Right kidney (tissue), 9 donors: ENCODE measurements around the gene OR10A4.
"Not testable (repeated sequence)": the region's sequence is repeated elsewhere in the genome, so short reads cannot be mapped to it uniquely, and the experiment has no call there.

Experiments
- DNase-seq: peaks from one replicate; pipeline ENCODE4 v3.0.0-alpha.2; 2016
- long read RNA-seq, 8 donors: transcript quantifications; one replicate each; lab custom pipeline, GENCODE V29; 2026

The OR10A4 gene, protein sequence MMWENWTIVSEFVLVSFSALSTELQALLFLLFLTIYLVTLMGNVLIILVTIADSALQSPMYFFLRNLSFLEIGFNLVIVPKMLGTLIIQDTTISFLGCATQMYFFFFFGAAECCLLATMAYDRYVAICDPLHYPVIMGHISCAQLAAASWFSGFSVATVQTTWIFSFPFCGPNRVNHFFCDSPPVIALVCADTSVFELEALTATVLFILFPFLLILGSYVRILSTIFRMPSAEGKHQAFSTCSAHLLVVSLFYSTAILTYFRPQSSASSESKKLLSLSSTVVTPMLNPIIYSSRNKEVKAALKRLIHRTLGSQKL
- long read RNA-seq, donor 1: 0 reads
- long read RNA-seq, donor 2: 0 reads
- long read RNA-seq, donor 3, partial matches to known transcripts: 0 of 1 reads
- long read RNA-seq, donor 3, other reads (novel, unspliced or antisense): 0 of 1 reads
- long read RNA-seq, donor 4: 0 reads
- long read RNA-seq, donor 5: 0 reads
- long read RNA-seq, donor 6: 0 reads
- long read RNA-seq, donor 7, partial matches to known transcripts: 0 of 1 reads
- long read RNA-seq, donor 7, other reads (novel, unspliced or antisense): 0 of 1 reads
- long read RNA-seq, donor 8: 0 reads

DNA sequence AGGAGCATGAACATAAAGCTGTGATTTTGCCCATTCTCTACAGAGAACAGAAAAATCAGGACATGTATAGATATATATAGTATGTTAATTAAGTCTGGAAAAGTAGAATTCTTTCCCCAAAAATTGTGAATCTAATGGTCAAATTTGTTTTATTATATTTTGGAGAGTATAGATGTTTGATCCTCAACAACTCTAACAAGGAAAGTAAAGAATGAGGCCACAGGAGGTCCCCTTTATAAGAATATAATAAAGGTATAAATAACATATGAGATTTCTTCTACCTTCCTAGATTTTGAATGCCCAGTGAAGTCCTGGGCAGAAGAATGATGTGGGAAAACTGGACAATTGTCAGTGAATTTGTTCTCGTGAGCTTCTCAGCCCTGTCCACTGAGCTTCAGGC is at the start of gene OR10A4:
TSS of gene OR10A4 (plus strand) at position 301 of the 400 bp plus-strand sequence. CDS start at position 324, 23 bp downstream.
- no peak for DNase-seq

DNA sequence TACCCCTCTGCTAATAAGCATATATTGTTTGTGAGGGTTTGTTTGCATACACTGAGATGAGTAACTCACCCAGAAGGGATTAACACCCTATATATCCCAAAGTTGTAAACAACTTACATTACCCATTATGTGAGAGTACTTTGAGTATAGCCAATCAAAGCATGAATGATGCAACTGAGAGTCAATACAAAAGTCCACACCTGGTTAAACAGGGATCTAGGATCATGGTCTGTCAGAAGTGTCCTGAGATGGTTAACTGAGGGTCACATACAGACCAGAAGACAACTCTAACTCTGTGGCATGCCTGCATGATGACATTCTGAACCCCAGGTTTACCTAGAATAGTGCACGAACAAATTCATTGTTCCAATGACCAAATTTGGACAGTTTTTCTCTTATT is 48.3 kb upstream of the OR10A4 start:
- DNase-seq: no peak

DNA sequence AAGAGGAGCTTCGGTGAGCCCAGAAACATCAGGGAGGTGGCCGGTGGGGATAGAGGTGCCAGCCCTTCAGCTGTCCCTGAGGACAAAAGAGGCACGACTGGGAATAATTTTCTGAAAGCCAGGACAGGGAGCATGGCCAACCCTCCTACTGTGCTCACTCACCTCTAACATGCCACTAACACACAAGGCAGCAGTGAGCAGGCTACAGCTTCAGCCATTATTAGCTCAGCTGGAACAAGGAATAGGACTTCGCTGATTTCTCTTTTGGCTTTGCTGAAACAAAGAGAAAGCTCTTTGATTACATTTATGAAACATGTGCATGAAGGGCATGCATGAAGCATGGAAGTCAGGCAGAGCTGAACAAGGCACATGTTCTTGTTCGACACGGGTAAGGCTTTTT is 43.1 kb upstream of the OR10A4 start:
- DNase-seq: no peak

DNA sequence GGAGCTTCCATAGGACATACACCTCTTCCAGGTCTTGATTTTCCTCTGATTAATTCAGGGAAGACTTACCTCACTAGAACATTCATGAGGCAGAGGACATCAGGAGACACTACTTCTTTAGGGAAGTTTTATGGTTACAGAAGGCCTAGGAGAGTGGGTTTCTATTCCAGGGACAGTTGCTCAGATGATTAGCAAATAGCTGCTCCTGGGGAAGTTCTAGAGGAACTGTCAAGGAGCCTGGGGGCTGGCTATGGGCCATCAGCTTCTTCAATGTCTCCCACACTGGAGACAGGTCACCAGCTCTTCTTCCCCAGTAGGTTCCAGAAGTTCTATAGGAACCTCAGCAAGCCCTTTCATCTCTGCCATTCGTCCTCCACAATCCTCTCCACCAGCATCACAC is 42.4 kb upstream of the OR10A4 start:
- DNase-seq: no peak

DNA sequence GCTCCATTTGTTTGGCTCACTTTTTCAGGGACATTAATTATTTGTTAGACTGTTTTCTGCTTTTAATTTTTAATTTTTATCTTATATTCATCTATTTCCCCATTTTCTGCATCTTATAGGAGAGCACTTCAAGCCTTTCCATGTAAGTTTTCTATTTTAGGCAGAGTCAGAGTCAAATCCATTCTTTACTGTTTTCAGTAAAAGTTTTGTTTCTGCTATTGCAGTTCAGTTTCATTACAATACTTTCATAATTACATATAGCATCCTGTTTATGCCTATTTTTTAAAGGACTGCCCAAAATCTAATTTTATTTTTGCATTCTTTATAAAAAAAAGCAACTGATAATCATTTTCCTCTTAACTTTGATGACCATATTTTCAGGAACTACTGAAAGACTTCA is 34.7 kb upstream of the OR10A4 start:
- no peak for DNase-seq

DNA sequence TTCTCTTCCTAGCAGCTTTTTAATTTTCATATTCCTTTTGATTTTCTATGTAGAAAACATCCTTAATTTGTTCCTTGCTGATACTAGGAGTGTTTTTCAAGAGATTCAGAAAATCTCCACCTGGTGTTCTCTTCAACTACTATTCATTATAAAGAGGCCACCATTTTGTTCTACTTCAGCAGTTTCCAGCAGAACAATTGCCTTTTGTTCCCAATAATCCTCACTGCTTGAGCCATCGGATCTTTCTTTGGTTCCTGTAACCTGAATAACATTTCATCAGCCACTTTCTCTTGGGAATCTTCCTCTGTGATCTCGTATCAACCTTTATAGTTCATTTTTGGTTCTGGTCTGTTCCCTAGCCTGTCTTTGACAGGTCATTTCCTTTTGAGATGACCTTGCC is 32.8 kb upstream of the OR10A4 start:
- DNase-seq: no peak

DNA sequence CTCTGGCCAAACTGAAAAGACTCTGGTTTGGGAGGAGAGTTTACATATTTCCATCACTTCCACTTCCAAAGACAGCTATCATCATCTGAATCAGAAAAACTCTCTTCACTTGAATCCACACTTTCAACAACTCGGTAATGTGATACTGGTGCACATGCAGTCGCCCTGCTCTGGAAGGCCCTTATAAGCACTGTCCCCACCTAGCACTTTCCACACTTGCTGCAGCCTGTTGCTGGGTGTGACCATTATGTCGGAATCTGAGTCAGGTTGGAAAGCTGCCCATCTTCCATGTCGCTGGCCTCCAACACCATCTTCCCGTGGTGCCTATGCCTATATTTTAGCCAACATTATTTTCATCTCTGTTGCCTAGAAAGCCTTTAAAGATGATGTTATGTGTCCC is 32.1 kb upstream of the OR10A4 start:
- DNase-seq: no peak

DNA sequence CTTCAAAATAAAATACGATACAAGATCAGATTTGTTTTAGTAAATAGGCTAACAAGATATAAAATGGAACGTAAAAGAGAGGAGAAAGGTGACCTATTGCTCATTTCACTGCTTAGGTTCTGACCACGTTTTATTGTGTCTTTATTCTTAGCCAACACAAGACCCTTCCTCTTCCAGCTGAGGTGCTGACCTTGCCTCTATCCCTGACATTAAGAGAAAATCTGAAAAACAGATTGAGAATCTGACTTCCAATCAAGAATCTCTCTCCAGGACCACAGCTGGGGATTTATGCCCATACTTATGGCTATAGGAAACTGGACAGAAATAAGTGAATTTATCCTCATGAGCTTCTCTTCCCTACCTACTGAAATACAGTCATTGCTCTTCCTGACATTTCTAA is 31.0 kb upstream of the OR10A4 start, which contains the start of gene OR10A5:
TSS of gene OR10A5 (plus strand) at position 301 of the 400 bp plus-strand sequence. CDS start at position 301, 0 bp downstream.
- DNase-seq: no peak

DNA sequence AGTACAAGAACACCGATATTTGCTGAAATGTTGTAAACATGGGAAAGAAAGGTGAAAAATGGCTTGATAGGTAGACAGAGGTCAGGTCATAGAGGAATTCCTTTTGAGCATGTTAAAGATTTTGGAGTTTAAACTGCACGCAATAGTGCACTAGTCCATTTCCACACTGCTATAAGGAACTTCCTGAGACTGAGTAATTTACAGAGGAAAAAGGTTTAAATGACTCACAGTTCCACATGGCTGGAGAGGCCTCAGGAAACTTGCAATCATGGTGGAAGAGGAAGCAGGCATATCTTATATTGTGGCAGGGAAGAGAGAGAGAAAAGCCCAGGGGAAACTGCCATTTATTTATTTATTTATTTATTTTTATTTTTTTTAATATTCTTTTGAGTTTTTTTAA is 25.9 kb upstream of the OR10A4 start:
- DNase-seq: no peak

DNA sequence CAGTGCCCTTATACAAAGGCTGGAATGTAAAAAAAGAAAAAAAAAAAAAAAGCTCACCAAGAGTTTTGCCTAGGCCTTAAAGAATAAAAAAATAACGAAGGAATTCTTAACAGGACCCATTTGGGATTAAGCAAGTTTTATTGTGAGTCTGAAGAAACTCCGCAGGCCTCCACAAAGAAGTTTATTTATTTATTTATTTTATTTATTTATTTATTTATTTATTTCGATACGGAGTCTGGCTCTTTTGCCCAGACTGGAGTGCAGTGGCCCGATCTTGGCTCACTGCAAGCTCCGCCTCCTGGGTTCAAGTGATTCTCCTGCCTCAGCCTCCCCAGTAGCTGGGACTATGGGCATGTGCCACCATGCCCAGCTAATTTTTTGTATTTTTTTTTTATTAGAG is 21.6 kb upstream of the OR10A4 start:
- DNase-seq: not testable (repeated sequence)

DNA sequence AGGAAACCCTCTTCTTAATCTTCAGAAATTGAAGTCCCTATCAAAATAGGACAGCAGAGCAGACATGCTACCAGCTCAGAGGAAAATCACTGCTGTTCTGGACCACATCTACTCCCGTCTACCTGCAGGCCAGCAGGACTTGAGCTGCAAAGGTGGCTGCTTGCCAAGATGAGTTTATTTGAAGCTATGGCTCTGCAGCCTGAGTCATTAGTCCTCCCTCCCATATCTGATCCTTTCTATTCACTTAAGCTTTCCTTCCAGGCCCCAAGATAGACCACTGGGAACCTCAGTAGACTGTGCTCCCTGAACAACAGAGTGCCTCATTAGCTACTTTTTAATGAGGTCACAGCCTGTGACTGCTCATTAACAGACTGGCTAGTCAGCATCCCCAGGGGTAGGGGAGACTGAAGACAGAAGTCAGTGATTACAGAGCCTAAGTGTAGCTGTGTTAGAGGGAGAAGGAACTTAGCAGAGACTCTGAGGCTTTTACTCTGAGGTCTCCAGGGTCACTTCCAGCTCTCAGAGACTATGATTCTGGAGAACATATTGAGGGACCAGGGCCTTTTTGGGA is 20.4 kb upstream of the OR10A4 start:
- DNase-seq: no peak

DNA sequence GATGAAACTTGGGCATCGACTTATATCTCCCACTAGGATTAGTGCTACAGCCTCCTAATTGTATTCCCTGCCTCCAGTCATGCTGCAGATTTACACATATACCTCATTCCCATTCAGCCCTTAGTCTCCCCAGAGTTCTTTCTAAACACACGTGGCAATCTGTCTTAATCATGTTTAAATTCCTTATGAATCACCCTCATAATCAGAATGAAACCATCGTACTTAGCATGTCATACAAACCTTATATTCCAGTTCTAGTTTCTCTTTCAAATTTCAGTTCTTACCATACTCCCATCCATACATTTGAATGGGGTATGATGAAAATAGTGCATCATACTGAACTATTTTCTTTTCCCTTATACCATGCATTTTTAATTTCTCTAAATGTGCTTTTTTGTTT is 19.6 kb upstream of the OR10A4 start:
- no peak for DNase-seq

DNA sequence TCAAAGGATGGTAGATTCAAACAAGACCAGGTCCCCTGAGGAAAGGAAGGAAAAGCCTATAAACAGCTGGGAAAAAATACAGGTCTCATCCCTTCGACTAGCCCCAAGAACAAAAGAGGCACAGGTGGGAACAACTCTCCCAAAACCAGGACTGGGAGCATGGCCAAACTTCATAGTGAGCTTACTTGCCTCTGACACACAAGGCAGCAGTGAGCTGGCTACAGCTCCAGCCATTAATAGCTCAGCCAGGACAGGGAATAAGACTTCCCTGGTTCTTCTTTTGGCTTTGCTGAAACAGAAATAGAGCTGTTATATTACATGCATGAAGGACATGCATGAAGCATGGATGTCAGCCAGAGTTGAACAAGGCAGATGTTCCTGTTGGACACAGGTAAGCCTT is 13.5 kb upstream of the OR10A4 start, which contains the start of gene OR10A2:
TSS of gene OR10A2 (plus strand) at position 97 of the 400 bp plus-strand sequence. CDS start 6,698 bp downstream, outside the sequence.
- no peak for DNase-seq

DNA sequence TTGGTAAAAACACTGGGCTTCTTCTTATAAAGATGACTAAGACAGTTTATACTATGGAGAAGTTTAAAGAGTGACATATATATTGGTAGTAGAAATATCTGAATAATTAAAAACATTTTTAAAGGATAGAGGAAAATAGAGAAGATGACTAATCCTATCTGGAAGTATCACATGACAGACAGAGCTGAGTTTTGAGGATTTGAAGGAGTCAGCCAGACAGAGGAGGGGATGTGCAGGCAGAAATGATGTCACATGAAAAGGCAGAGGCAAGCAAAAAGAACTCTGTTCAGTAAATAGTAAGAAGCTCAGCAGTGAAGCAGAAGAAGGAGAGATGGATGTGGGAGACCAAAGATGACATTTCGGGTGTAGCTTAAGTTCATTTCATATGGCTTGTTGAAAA is 12.0 kb upstream of the OR10A4 start:
- no peak for DNase-seq

DNA sequence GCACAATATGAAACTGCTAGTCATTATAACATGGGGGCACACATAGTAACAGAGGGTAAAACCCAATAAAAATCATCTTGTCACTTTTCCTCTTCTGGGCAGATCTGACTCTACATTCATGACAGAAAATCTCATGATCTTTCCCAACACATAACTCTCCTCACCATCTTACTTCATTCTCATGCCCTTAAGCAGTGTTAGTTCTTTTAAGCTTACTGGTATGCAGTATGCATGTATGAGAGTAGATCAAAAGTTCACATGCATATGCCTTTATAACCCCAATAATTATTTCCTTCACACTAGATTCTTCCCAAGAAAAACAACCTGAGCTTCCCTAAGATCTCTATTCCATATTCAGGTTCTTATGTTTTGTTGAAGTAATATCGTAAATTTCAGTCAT is 5.1 kb upstream of the OR10A4 start:
- no peak for DNase-seq

DNA sequence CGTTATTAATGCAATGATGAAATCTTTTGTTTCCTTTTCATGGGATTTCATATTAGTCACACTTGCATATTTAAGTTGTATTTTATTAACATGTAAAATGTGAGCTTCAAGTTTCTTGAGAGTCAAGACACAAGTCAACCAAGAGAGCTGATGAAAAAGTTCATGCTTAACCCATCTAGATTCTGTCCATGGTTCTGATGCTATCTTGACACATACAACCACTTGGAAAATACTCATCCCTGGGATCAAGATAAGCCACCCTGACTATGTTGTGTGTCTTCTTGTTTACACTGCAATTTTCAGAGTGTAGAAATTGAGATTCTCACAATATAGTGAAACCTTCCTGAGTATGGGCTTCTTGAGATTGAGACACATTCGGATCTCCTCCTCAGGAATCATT is 664 bp upstream of the OR10A4 start:
- no peak for DNase-seq

DNA sequence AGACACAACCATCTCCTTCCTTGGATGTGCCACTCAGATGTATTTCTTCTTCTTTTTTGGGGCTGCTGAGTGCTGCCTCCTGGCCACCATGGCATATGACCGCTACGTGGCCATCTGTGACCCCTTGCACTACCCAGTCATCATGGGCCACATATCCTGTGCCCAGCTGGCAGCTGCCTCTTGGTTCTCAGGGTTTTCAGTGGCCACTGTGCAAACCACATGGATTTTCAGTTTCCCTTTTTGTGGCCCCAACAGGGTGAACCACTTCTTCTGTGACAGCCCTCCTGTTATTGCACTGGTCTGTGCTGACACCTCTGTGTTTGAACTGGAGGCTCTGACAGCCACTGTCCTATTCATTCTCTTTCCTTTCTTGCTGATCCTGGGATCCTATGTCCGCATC is 489 bp downstream of the OR10A4 start:
- DNase-seq: no peak

DNA sequence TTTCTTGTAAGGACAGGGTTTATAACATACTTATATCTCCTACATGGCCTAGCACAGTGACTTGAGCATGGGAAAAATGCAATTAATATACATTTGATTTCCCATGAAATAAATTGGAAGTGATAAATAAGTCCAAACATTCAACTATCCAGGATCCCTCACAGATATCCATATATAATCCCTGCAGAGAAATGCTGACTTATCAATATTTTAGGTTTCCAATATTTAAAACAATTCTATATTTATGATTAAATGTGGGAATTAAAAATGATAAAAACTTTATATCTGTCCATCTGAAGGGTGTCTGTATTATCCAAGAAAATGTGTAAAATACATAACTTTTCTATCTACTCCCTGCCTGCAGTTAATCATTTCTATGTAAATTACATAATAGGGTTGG is 6.3 kb downstream of the OR10A4 start:
- DNase-seq: no peak

DNA sequence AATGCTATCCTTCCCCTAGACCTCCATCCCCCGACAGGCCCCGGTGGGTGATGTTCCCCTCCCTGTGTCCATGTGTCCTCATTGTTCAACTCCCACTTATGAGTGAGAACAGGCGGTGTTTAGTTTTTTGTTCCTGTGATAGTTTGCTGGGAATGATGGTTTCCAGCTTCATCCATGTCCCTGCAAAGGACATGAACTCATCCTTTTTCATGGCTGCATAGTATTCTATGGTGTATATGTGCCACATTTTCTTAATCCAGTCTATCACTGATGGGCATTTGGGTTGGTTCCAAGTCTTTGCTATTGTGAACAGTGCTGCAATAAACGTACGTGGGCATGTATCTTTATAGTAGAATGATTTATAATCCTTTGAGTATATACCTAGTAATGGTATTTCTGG is 11.3 kb downstream of the OR10A4 start:
- not testable (repeated sequence) for DNase-seq

DNA sequence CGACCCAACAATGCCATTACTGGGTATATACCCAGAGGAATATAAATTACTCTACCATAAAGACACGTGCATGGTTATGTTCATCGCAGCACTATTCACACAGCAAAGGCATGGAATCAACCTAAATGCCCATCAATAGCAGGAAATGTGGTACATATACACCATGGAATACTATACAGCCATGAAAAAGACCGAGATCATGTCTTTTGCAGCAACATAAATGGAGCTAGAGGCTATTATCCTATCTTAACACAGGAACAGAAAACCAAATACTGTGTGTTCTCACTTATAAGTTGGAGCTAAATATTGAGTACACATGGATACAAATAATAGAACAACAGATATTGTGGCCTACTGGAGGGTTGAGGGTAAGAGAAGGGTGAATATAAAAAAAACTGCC is 12.4 kb downstream of the OR10A4 start:
- no peak for DNase-seq

DNA sequence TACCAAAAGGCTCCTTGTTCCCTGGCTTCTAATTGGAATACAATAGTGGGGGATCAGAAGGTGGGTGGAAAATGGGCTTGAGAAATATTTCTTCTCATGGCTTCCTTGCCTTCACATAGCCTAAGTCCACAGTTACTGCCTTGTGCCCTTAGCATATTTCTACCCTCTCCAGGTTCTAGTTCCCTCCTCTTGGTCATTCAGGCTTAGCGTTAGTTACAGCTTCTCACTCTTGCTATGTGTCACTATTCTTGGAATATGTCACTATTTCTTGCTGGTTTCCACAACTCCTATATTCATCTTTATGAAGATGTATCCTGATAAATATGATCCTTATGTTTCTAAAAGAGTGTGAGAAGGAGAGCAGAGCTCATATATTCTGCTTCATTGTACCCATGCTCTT is 13.4 kb downstream of the OR10A4 start:
- no peak for DNase-seq

DNA sequence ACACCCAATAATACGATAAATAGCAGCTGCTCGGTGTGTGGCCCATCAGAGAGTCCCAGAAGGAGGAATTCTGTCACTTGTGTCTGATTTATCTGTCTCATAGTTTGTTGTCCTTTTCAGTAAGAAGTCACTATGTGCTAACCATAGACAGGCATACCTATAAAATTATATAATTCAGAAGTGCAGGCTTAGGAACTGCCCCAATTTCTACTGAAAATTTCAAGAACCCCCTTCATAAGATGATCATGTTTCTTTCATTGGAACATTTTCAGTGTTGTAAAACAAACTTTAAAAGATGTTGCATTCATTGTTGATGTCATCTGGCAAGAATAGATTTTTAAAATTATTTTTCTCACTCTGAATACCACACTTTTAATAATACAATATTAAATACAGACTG is 16.0 kb downstream of the OR10A4 start, which contains the start of gene OR2D2:
TSS of gene OR2D2 (minus strand) at position 101 of the 400 bp plus-strand sequence. CDS start at position 101, 0 bp downstream.
- DNase-seq: no peak

DNA sequence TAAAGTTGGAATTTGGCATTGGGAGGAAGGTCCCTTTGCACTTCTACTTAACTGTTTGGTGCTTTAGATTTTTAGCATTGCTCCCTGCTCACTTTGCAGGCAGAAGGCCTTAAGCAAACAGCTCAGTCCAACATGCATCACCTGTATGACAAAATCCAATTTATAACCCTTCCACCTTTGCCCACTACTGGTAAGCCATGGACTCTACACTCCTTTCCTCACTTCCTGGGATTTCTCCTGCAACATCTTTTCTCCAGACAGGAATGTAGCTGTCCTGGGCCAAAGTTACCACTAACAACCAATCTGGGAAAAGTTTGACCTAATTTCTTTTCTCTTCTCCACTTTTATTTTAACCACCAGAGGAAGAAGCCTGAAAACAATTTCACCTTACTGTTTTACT is 17.7 kb downstream of the OR10A4 start:
- DNase-seq: no peak
